Activated CD4-positive, alpha-beta T cell treated with anti-CD3 and anti-CD28 coated beads, Interleukin-2, amount 10 ng/mL, durations not matched to agents 7 days and 5 days (primary cell): ENCODE data around the gene NCOR1. TPM values are rescaled to one million over a fixed set of nuclear protein-coding genes. Genes with fewer than 3 reads are reported as not detected.
A peak's percentile ranks its signal among the peaks of the same experiment; 100 is the strongest.
"Not testable (repeated sequence)": the region's sequence is repeated elsewhere in the genome, so short reads cannot be mapped to it uniquely, and the experiment has no call there.

ENCODE experiments used
- CTCF ChIA-PET: fragments of 350-600 bp; sonication (Branson Sonifier 250); formaldehyde crosslinking; loops from one replicate; lab custom pipeline; 2021; ENCODE audit warnings: antibody characterized with exemption; lab: Charles Lee
- POLR2A ChIA-PET: fragments of 350-600 bp; sonication (Branson Sonifier 250); formaldehyde crosslinking; loops from one replicate; lab custom pipeline; 2021; ENCODE audit warnings: antibody characterized with exemption; lab: Charles Lee
- DNase-seq: peaks from one replicate; pipeline ENCODE4 v3.0.0-alpha.2; 2020
- H3K27ac Mint-ChIP-seq: one replicate; pipeline ENCODE4 v1.8.0; 2021; ENCODE audit warnings: mild to moderate bottlenecking, moderate library complexity, mixed read lengths
- H3K27me3 Mint-ChIP-seq: one replicate; pipeline ENCODE4 v1.8.0; 2021; ENCODE audit warnings: mixed read lengths
- H3K36me3 Mint-ChIP-seq: one replicate; pipeline ENCODE4 v1.8.0; 2021; ENCODE audit warnings: low read depth, mixed read lengths
- H3K4me1 Mint-ChIP-seq: one replicate; pipeline ENCODE4 v1.8.0; 2021; ENCODE audit warnings: mixed read lengths
- H3K4me3 Mint-ChIP-seq: one replicate; pipeline ENCODE4 v1.8.0; 2021; ENCODE audit warnings: mild to moderate bottlenecking, moderate library complexity, mixed read lengths
- H3K9me3 Mint-ChIP-seq: one replicate; pipeline ENCODE4 v1.8.0; 2021; ENCODE audit warnings: mixed read lengths
- total RNA-seq, 2 experiments: library from RNA; stranded (reverse); gene quantifications; one replicate each; pipeline ENCODE4 v1.2.3, GENCODE V29; 2021

NCOR1 gene
- total RNA-seq, 2 experiments from 2014 or later = 152 to 182 TPM

GRCh38 chr17:16243385-16243784 is 28.1 kb upstream of the NCOR1 start:
- DNase-seq = no peak
- H3K27me3 Mint-ChIP-seq = no peaks in the 10 kb centered on the region
- H3K4me1 Mint-ChIP-seq = peaks cover 12% of the 10 kb centered on the region
- peaks cover 3% of the 10 kb centered on the region for H3K36me3 Mint-ChIP-seq
- H3K27ac Mint-ChIP-seq = no peak overlapping the region
- ChIA-PET CTCF (no interaction called here), POLR2A (no interaction called here)
- no peaks in the 10 kb centered on the region for H3K9me3 Mint-ChIP-seq
- no peak overlapping the region for H3K4me3 Mint-ChIP-seq

- Mint-ChIP-seq H3K27me3 (no peaks in the 10 kb centered on the region), H3K9me3 (no peaks in the 10 kb centered on the region), H3K27ac (no peak overlapping the region), H3K4me3 (no peak overlapping the region), H3K36me3 (no peaks in the 10 kb centered on the region), H3K4me1 (peaks cover 12% of the 10 kb centered on the region)
- ChIA-PET CTCF (no interaction called here), POLR2A (no interaction called here)
- DNase-seq = no peak
Measured at GRCh38 chr17:16241906-16242399, 26.6 kb upstream of the NCOR1 start.

- no peak overlapping the region for H3K4me3 Mint-ChIP-seq
- H3K27ac Mint-ChIP-seq = no peak overlapping the region
- H3K4me1 Mint-ChIP-seq = peaks cover 12% of the 10 kb centered on the region
- ChIA-PET CTCF (interaction anchor here (0.5 kb wide), 1 partner anchor 20 kb away, joined by 3 read pairs; no protein-coding TSS in a partner anchor), POLR2A (no interaction called here)
- no peaks in the 10 kb centered on the region for H3K27me3 Mint-ChIP-seq
- no peaks in the 10 kb centered on the region for H3K36me3 Mint-ChIP-seq
- H3K9me3 Mint-ChIP-seq = no peaks in the 10 kb centered on the region
- no peak for DNase-seq
Measured at GRCh38 chr17:16239931-16240330, 24.6 kb upstream of the NCOR1 start.

GRCh38 chr17:16232391-16232790 is 17.1 kb upstream of the NCOR1 start:
- no peak for DNase-seq
- ChIA-PET CTCF (no interaction called here), POLR2A (no interaction called here)
- H3K4me3 Mint-ChIP-seq = no peak overlapping the region
- H3K9me3 Mint-ChIP-seq = no peaks in the 10 kb centered on the region
- H3K36me3 Mint-ChIP-seq = peaks cover 8% of the 10 kb centered on the region
- peaks cover 17% of the 10 kb centered on the region for H3K4me1 Mint-ChIP-seq
- H3K27me3 Mint-ChIP-seq = no peaks in the 10 kb centered on the region
- H3K27ac Mint-ChIP-seq = no peak overlapping the region

GRCh38 chr17:16229912-16230561 is 14.7 kb upstream of the NCOR1 start:
- H3K27me3 Mint-ChIP-seq, H3K36me3 Mint-ChIP-seq, DNase-seq, H3K9me3 Mint-ChIP-seq: not testable (repeated sequence)
- Mint-ChIP-seq H3K27ac (peak overlapping the region; percentile 78), H3K4me3 (peak overlapping the region; percentile 1), H3K4me1 (peaks cover 17% of the 10 kb centered on the region)
- ChIA-PET POLR2A (interaction anchor here (0.6 kb wide), 1 partner anchor 16 kb away, joined by 4 read pairs; no protein-coding TSS in a partner anchor), CTCF (interaction anchor here (0.6 to 2.2 kb wide), 4 partner anchors 13 to 59 kb away, joined by 3 to 5 read pairs (median 4); partner anchors contain the start of gene PIGL)

GRCh38 chr17:16222406-16222805 is 7.1 kb upstream of the NCOR1 start:
- Mint-ChIP-seq H3K4me3 (no peak overlapping the region), H3K9me3 (no peaks in the 10 kb centered on the region), H3K27ac (no peak overlapping the region), H3K27me3 (no peaks in the 10 kb centered on the region), H3K36me3 (peaks cover 1% of the 10 kb centered on the region), H3K4me1 (peaks cover 14% of the 10 kb centered on the region)
- ChIA-PET POLR2A (no interaction called here), CTCF (interaction anchor here (0.6 kb wide), 1 partner anchor 13 kb away, joined by 3 read pairs; no protein-coding TSS in a partner anchor)
- no peak for DNase-seq

GRCh38 chr17:16217002-16217635 is 1.8 kb upstream of the NCOR1 start, which contains the start of gene PIGL:
PIGL (plus strand) TSS chr17:16217210; CDS start chr17:16217227, 17 bp downstream.
- Mint-ChIP-seq H3K27ac (peak within 1 kb of the TSS; percentile 86), H3K4me1 (peaks cover 42% of the 10 kb centered on the region), H3K36me3 (no peaks in the 10 kb centered on the region), H3K27me3 (no peaks in the 10 kb centered on the region), H3K4me3 (peak within 1 kb of the TSS; percentile 95), H3K9me3 (no peaks in the 10 kb centered on the region)
- DNase-seq = peak; percentile 83
- CTCF ChIA-PET = interaction anchor here (1.2 to 1.4 kb wide), 2 partner anchors 13 to 15 kb away, joined by 3 to 5 read pairs; no protein-coding TSS in a partner anchor
- POLR2A ChIA-PET = interaction anchor here (0.6 kb wide), 1 partner anchor 33 kb away, joined by 3 read pairs; no protein-coding TSS in a partner anchor

- DNase-seq, H3K36me3 Mint-ChIP-seq, H3K27me3 Mint-ChIP-seq, H3K9me3 Mint-ChIP-seq: not testable (repeated sequence)
- Mint-ChIP-seq H3K4me3 (peak overlapping the region; percentile 95), H3K4me1 (peaks cover 42% of the 10 kb centered on the region), H3K27ac (peak overlapping the region; percentile 86)
- CTCF ChIA-PET = interaction anchor here (1.2 to 1.9 kb wide), 3 partner anchors 11 to 14 kb away, joined by 3 to 6 read pairs (median 5); no protein-coding TSS in a partner anchor
- POLR2A ChIA-PET = interaction anchor here (0.6 kb wide), 1 partner anchor 34 kb away, joined by 3 read pairs; no protein-coding TSS in a partner anchor
Measured at GRCh38 chr17:16216341-16217001, 1.1 kb upstream of the NCOR1 start.

- H3K4me1 Mint-ChIP-seq = peaks cover 45% of the 10 kb centered on the region
Measured at GRCh38 chr17:16215965-16216316, 607 bp upstream of the NCOR1 start.

GRCh38 chr17:16215002-16215272 is 397 bp downstream of the NCOR1 start:
- ChIA-PET CTCF (interaction anchor here (1.3 to 1.9 kb wide), 3 partner anchors 9 to 16 kb away, joined by 3 to 6 read pairs (median 4); no protein-coding TSS in a partner anchor), POLR2A (no interaction called here)
- H3K4me1 Mint-ChIP-seq = peaks cover 45% of the 10 kb centered on the region
- peak; percentile 16 for DNase-seq
- H3K27me3 Mint-ChIP-seq = no peaks in the 10 kb centered on the region
- peak overlapping the region; percentile 84 for H3K4me3 Mint-ChIP-seq
- H3K27ac Mint-ChIP-seq = peak overlapping the region; percentile 79
- H3K36me3 Mint-ChIP-seq = no peaks in the 10 kb centered on the region
- no peaks in the 10 kb centered on the region for H3K9me3 Mint-ChIP-seq

More at GRCh38 chr17:16215965-16216316, 607 bp upstream of the NCOR1 start:
- H3K36me3 Mint-ChIP-seq = no peaks in the 10 kb centered on the region
- peak overlapping the region; percentile 95 for H3K4me3 Mint-ChIP-seq
- peak; percentile 18 for DNase-seq
- peak overlapping the region; percentile 86 for H3K27ac Mint-ChIP-seq
- CTCF ChIA-PET = interaction anchor here (1.2 to 1.9 kb wide), 5 partner anchors 10 to 15 kb away, joined by 3 to 6 read pairs (median 4); no protein-coding TSS in a partner anchor
- no peaks in the 10 kb centered on the region for H3K9me3 Mint-ChIP-seq
- no peaks in the 10 kb centered on the region for H3K27me3 Mint-ChIP-seq
- POLR2A ChIA-PET = no interaction called here

- no peak for DNase-seq
- Mint-ChIP-seq H3K27me3 (no peaks in the 10 kb centered on the region), H3K9me3 (no peaks in the 10 kb centered on the region), H3K4me3 (peak overlapping the region; percentile 84), H3K27ac (peak overlapping the region; percentile 79), H3K4me1 (peaks cover 45% of the 10 kb centered on the region), H3K36me3 (no peaks in the 10 kb centered on the region)
- POLR2A ChIA-PET = interaction anchor here (0.5 to 0.7 kb wide), 2 partner anchors 16 to 92 kb away, joined by 3 to 4 read pairs; no protein-coding TSS in a partner anchor
- CTCF ChIA-PET = interaction anchor here (1.3 to 1.9 kb wide), 4 partner anchors 9 to 71 kb away, joined by 3 to 6 read pairs (median 4); no protein-coding TSS in a partner anchor
Measured at GRCh38 chr17:16214190-16215001, 938 bp downstream of the NCOR1 start.

- CTCF ChIA-PET = interaction anchor here (0.6 kb wide), 1 partner anchor 71 kb away, joined by 3 read pairs; no protein-coding TSS in a partner anchor
- H3K4me1 Mint-ChIP-seq = peaks cover 40% of the 10 kb centered on the region
Measured at GRCh38 chr17:16212793-16213192, 2.5 kb downstream of the NCOR1 start.

More at GRCh38 chr17:16212793-16213192, 2.5 kb downstream of the NCOR1 start:
- Mint-ChIP-seq H3K36me3 (no peaks in the 10 kb centered on the region), H3K27ac (no peak overlapping the region), H3K4me3 (peak overlapping the region; percentile 84), H3K27me3 (no peaks in the 10 kb centered on the region), H3K9me3 (no peaks in the 10 kb centered on the region)
- DNase-seq = no peak
- POLR2A ChIA-PET = no interaction called here
